Right atrium auricular region (tissue), 2 donors: Measurements from ENCODE around the gene FRMD7. TPM values are rescaled to one million over a fixed set of nuclear protein-coding genes. Genes with fewer than 3 reads are reported as not detected.
"Not testable (repeated sequence)": the region's sequence is repeated elsewhere in the genome, so short reads cannot be mapped to it uniquely, and the experiment has no call there.

Experiments
- DNase-seq: peaks from one replicate; pipeline ENCODE4 v3.0.0-alpha.2; 2019; ENCODE audit warnings: low spot score
- H3K27ac ChIP-seq, 2 donors: fragments of 200-600 bp; sonication (generic); 1 replicate in 1 of 2; 2 replicates in 1 of 2; pipeline ENCODE4 v1.5.1; 2016 to 2019
- H3K27me3 ChIP-seq, 2 donors: fragments of 200-600 bp; sonication (generic); one replicate each; pipeline versions ENCODE4 v1.5.1 to v1.6.0; 2017 to 2019
- H3K36me3 ChIP-seq: fragments of 200-600 bp; sonication (generic); one replicate; pipeline ENCODE4 v1.5.1; 2016
- H3K4me1 ChIP-seq, 2 donors: fragments of 200-600 bp; sonication (generic); one replicate each; pipeline versions ENCODE4 v1.5.1 to v1.6.0; 2017 to 2019
- H3K4me3 ChIP-seq, 2 donors: fragments of 200-600 bp; sonication (generic); 1 replicate in 1 of 2; 2 replicates in 1 of 2; pipeline ENCODE4 v1.5.1; 2017 to 2019; ENCODE audit warnings: mild to moderate bottlenecking in 1 of 2, moderate library complexity in 1 of 2
- H3K9me3 ChIP-seq, 2 donors: fragments of 200-600 bp; sonication (generic); one replicate each; pipeline ENCODE4 v1.5.1; 2019
- CTCF ChIP-seq, 2 donors: fragments of 200-600 bp; sonication (generic); IDR thresholded peaks; one replicate each; pipeline ENCODE4 v1.5.1; 2019; ENCODE audit warnings: antibody characterized with exemption in 2 of 2
- total RNA-seq, 2 donors: library from RNA; depleted of rRNA; stranded (reverse); fragments of >200 nt; gene quantifications; one replicate each; pipeline ENCODE4 v1.1.0, GENCODE V29; 2016

The FRMD7 gene
- total RNA-seq, 2 donors from 2014 or later = not detected

GRCh38 chrX:132165005-132165404 lies 37.2 kb upstream of the FRMD7 start:
- no peaks in the 10 kb centered on the region for H3K27me3 ChIP-seq
- no peak overlapping the region for H3K27ac ChIP-seq
- no peak for TF ChIP-seq CTCF (IDR thresholded peaks at IDR 0.05)
- H3K36me3 ChIP-seq = no peaks in the 10 kb centered on the region
- H3K4me1 ChIP-seq = no peaks in the 10 kb centered on the region
- no peak overlapping the region for H3K4me3 ChIP-seq
- peaks cover 0 to 18% of the 10 kb centered on the region in 2 donors for H3K9me3 ChIP-seq
- no peak for DNase-seq

GRCh38 chrX:132163094-132163493 lies 35.3 kb upstream of the FRMD7 start:
- not testable (repeated sequence) for H3K4me1 ChIP-seq, H3K27ac ChIP-seq, DNase-seq, H3K36me3 ChIP-seq, H3K4me3 ChIP-seq, H3K27me3 ChIP-seq
- H3K9me3 ChIP-seq = peaks cover 0 to 19% of the 10 kb centered on the region in 2 donors

- DNase-seq = no peak
Measured at GRCh38 chrX:132153166-132153565, 25.3 kb upstream of the FRMD7 start.

GRCh38 chrX:132146456-132146855 lies 18.6 kb upstream of the FRMD7 start:
- DNase-seq = no peak

More at GRCh38 chrX:132153166-132153565, 25.3 kb upstream of the FRMD7 start:
- Histone ChIP-seq H3K4me1 (no peaks in the 10 kb centered on the region), H3K27me3 (no peaks in the 10 kb centered on the region), H3K36me3 (no peaks in the 10 kb centered on the region), H3K4me3 (no peak overlapping the region), H3K27ac (no peak overlapping the region), H3K9me3 (no peaks in the 10 kb centered on the region)
- no peak for TF ChIP-seq CTCF (IDR thresholded peaks at IDR 0.05)

GRCh38 chrX:132144061-132144460 lies 16.2 kb upstream of the FRMD7 start:
- H3K27me3 ChIP-seq = no peaks in the 10 kb centered on the region
- no peaks in the 10 kb centered on the region for H3K9me3 ChIP-seq
- H3K4me3 ChIP-seq = no peak overlapping the region
- H3K36me3 ChIP-seq = no peaks in the 10 kb centered on the region
- H3K4me1 ChIP-seq = no peaks in the 10 kb centered on the region
- TF ChIP-seq CTCF (IDR thresholded peaks at IDR 0.05) = no peak
- H3K27ac ChIP-seq = no peak overlapping the region
- no peak for DNase-seq

More at GRCh38 chrX:132146456-132146855, 18.6 kb upstream of the FRMD7 start:
- H3K4me3 ChIP-seq = no peak overlapping the region
- no peak overlapping the region for H3K27ac ChIP-seq
- no peak for TF ChIP-seq CTCF (IDR thresholded peaks at IDR 0.05)
- H3K36me3 ChIP-seq = no peaks in the 10 kb centered on the region
- H3K9me3 ChIP-seq = no peaks in the 10 kb centered on the region
- H3K4me1 ChIP-seq = no peaks in the 10 kb centered on the region
- no peaks in the 10 kb centered on the region for H3K27me3 ChIP-seq

GRCh38 chrX:132125906-132126305 lies 1.9 kb downstream of the FRMD7 start:
- no peak for DNase-seq
- Histone ChIP-seq H3K9me3 (no peaks in the 10 kb centered on the region), H3K27ac (no peak overlapping the region), H3K36me3 (no peaks in the 10 kb centered on the region), H3K4me3 (no peak overlapping the region), H3K4me1 (no peaks in the 10 kb centered on the region), H3K27me3 (no peaks in the 10 kb centered on the region)
- TF ChIP-seq CTCF (IDR thresholded peaks at IDR 0.05) = no peak
